ENCODE data around the gene CDKAL1. TPM values are rescaled to one million over a fixed set of nuclear protein-coding genes. Genes with fewer than 3 reads are reported as not detected.

CDKAL1 gene
- total RNA-seq, 1 donor from 2014 or later: 11.3 TPM

DNA sequence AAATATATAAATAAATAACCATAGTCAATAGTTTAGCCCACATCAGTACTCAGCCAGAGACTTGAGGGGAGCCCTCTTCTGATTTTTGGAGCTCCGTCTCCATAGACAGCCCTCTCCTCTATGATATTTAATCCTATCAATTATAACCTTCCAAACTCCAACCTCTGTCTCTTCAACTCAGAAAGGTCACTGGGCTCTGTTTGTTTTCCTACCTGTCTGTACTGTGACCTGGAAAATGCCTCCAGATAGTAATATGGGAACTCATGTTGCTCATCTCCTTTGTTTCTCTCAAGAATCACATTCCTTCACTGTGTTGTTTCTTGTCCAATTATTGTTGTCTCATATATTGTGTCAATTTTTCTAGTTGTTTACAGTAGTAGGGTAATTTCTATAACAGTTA is 409.7 kb downstream of the CDKAL1 start:
- Histone ChIP-seq H3K36me3 (no peaks in the 10 kb centered on the region), H3K27ac (no peak overlapping the region), H3K4me1 (no peaks in the 10 kb centered on the region), H3K4me3 (no peak overlapping the region), H3K9me3 (no peaks in the 10 kb centered on the region), H3K27me3 (no peaks in the 10 kb centered on the region)
- intact Hi-C loops (cut with DNase I): no loop called here
- no peak for DNase-seq (ENCODE audit: extremely low spot score in 2 of 2)
- no peak for TF ChIP-seq POLR2A (IDR thresholded peaks at IDR 0.05)
- TF ChIP-seq CTCF (IDR thresholded peaks at IDR 0.05): no peak
- no peak for TF ChIP-seq POLR2AphosphoS5 (IDR thresholded peaks at IDR 0.05; ENCODE audit: insufficient read depth in 1 of 2, low read depth in 1 of 2)

GRCh38 chr6:20946022-20946421 is 411.8 kb downstream of the CDKAL1 start:
- Histone ChIP-seq H3K4me3 (no peak overlapping the region), H3K27me3 (no peaks in the 10 kb centered on the region), H3K36me3 (no peaks in the 10 kb centered on the region), H3K27ac (no peak overlapping the region), H3K9me3 (no peaks in the 10 kb centered on the region), H3K4me1 (no peaks in the 10 kb centered on the region)
- intact Hi-C loops (cut with DNase I): no loop called here
- TF ChIP-seq POLR2A (IDR thresholded peaks at IDR 0.05): no peak
- no peak for TF ChIP-seq CTCF (IDR thresholded peaks at IDR 0.05)
- no peak for TF ChIP-seq POLR2AphosphoS5 (IDR thresholded peaks at IDR 0.05; ENCODE audit: insufficient read depth in 1 of 2, low read depth in 1 of 2)
- no peak for DNase-seq (ENCODE audit: extremely low spot score in 2 of 2)

DNA sequence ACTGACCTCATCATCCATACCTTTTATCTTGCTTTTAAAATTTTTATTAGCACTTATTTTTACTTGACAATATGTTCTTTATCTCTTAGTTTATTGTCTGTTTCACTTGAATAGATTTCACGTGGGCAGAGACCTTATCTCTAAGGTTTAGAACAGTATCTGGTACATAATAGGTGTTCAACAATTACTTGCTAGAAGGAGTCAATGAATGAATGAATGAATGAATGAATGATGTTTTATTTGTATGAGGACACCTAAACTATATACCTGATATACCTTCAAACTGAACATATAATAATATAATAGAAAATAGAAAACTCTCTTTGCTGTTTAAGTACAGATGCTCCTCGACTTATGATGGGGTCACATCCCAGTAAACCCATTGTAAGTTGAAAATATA is 412.6 kb downstream of the CDKAL1 start:
- H3K9me3 ChIP-seq: no peaks in the 10 kb centered on the region
- intact Hi-C loops (cut with DNase I): no loop called here

DNA sequence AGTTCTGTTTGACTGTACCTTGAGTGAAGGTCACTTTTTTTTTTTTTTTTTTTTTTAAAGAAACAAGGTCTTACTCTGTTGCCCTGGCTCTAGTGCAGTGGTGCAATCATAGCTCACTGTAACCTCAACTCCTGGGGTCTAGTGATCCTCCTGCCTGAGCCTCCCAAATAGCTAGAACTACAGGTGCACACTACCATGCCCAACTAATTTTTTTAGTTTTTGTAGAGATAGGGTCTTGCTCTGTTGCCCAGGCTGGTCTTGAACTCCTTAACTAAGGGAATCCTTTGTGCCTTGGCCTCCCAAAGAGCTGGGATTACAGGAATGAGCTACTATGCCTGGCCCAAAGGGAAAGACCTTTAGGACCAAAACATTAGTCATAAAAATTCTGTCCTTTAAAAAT is 413.7 kb downstream of the CDKAL1 start:
- Histone ChIP-seq H3K4me3 (no peak overlapping the region), H3K4me1 (no peaks in the 10 kb centered on the region), H3K36me3 (no peaks in the 10 kb centered on the region), H3K27me3 (no peaks in the 10 kb centered on the region), H3K9me3 (no peaks in the 10 kb centered on the region), H3K27ac (no peak overlapping the region)
- DNase-seq (ENCODE audit: extremely low spot score in 2 of 2): no peak
- intact Hi-C loops (cut with DNase I): no loop called here
- no peak for TF ChIP-seq POLR2AphosphoS5 (IDR thresholded peaks at IDR 0.05; ENCODE audit: insufficient read depth in 1 of 2, low read depth in 1 of 2)
- no peak for TF ChIP-seq CTCF (IDR thresholded peaks at IDR 0.05)
- no peak for TF ChIP-seq POLR2A (IDR thresholded peaks at IDR 0.05)

More for the DNA sequence above, 412.6 kb downstream of the CDKAL1 start:
- Histone ChIP-seq H3K4me1 (no peaks in the 10 kb centered on the region), H3K4me3 (no peak overlapping the region), H3K27me3 (no peaks in the 10 kb centered on the region), H3K27ac (no peak overlapping the region), H3K36me3 (no peaks in the 10 kb centered on the region)
- DNase-seq (ENCODE audit: extremely low spot score in 2 of 2): no peak
- no peak for TF ChIP-seq CTCF (IDR thresholded peaks at IDR 0.05)
- no peak for TF ChIP-seq POLR2A (IDR thresholded peaks at IDR 0.05)
- no peak for TF ChIP-seq POLR2AphosphoS5 (IDR thresholded peaks at IDR 0.05; ENCODE audit: insufficient read depth in 1 of 2, low read depth in 1 of 2)

DNA sequence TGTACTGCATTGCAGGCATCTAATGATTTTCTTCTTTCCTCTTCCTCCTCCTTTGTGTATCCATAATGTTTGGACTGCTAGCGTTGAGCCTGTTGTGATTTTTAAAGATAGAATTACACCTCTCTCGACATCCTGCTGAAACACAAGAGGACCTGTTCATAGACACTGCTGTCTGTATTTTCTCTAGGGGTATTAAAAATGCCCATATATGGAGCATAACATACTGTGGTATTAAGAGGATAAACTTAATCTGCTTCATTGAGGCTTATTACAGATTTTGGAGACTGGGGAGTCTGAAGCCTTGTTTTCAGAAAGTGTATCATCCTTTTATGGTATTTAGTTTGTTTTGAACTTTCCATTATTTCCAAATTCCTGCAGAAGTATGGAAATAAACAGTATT is 414.3 kb downstream of the CDKAL1 start:
- Histone ChIP-seq H3K36me3 (no peaks in the 10 kb centered on the region), H3K27ac (no peak overlapping the region), H3K4me1 (no peaks in the 10 kb centered on the region), H3K9me3 (no peaks in the 10 kb centered on the region), H3K4me3 (no peak overlapping the region), H3K27me3 (no peaks in the 10 kb centered on the region)
- intact Hi-C loops (cut with DNase I): no loop called here
- no peak for DNase-seq (ENCODE audit: extremely low spot score in 2 of 2)
- no peak for TF ChIP-seq CTCF (IDR thresholded peaks at IDR 0.05)
- no peak for TF ChIP-seq POLR2AphosphoS5 (IDR thresholded peaks at IDR 0.05; ENCODE audit: insufficient read depth in 1 of 2, low read depth in 1 of 2)
- TF ChIP-seq POLR2A (IDR thresholded peaks at IDR 0.05): no peak

Measured in vagina (tissue), 2 donors.